NCI-H2171 (cell line): ENCODE data around the gene JAZF1.
A peak's percentile ranks its signal among the peaks of the same experiment; 100 is the strongest.
"Not testable (repeated sequence)": the region's sequence is repeated elsewhere in the genome, so short reads cannot be mapped to it uniquely, and the experiment has no call there.

Experiments
- DNase-seq: peaks from one replicate; lab custom pipeline; 2025; lab: John Stamatoyannopoulos, UW

Gene JAZF1

DNA sequence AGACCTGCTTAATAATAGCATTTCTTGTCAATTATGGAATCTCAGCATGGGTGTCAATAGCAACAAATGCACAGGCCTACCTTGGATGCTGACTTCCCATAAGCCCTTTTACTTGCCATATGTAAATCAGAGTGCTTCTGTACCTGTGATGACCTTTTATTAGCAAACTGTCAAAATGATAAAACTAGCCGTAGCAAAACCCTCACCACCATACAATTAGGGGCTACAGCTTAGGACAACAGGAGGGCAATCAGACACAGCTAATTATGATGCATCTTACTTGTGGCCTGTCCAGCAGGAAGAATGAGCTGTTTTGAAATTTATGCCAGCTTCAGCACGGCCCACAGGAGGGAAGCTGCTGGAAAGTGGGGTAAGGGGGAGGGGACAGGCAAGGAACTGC is 239.1 kb downstream of the JAZF1 start:
- no peak for DNase-seq

DNA sequence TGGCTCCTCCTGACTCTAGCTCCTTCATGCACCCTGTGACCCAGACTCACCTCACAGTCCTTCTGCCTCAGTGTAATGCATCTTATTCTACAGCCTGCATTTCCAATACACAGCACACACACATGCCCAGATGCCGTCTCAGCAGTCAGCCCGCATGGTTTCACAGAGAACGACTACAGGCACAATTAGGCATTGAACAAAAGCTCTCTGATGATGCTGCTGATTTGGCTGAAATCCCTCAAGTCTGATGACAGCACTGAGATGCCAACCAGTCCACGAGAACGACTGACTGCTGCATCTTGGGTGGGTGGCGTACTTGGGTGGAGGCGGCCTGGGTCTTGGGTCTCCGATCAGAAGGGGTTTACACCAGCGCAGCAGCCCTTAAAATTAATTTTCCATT is 240.3 kb downstream of the JAZF1 start:
- peak; percentile 28 for DNase-seq

DNA sequence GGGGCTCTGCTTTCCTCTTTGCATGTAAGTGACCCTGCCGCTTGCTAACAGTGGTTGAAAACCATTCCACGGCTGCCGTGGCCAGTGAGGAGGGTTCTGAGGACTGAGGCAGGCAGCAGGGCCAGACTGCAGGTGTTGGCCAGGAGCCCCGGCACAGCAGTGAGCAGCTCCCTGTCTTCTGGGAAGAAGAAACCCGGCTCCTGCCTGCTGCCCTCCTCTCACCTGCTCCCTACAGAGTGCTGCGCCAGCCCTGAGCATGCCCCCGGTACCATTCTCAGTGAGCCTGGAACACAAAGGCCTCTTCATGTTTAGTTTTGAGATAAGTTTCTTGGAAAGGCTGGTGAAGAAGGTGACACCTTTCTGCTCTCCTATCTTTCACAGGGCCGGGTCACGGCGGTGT is 240.7 kb downstream of the JAZF1 start:
- no peak for DNase-seq

- DNase-seq: no peak
These were observed 243.9 kb downstream of the JAZF1 start for GRCh38 chr7:27936768-27937102.

- DNase-seq: no peak
These were observed 244.4 kb downstream of the JAZF1 start for GRCh38 chr7:27936047-27936767.

GRCh38 chr7:27933671-27934565 is 246.7 kb downstream of the JAZF1 start:
- DNase-seq: peak; percentile 89

DNA sequence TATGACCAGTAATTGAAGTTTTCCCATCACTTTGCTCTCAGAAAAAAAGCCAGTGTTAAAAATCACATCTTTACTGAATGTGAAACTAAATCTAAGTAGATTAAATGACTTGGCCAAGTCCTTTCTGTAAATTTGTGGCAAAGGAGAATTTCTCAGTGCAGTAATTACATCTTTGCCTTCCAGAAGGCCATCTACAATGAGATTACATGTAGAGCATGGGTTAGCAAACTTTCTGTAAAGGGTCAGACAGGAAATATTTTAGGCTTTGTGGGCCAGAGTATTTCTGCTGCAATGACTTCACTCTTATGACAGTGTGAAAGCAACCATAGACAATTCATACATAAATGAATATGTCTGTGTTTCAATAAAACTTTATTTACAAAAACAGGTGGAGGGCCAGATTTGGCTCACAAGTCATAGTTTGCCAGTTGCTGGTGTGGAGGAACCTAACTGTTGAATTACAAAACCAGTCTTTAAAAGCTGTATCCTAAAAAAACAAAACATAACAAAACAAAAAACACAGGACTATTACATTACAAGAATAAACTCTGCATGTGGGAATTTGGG is 249.6 kb downstream of the JAZF1 start:
- DNase-seq: no peak

- DNase-seq: no peak
These were observed 251.5 kb downstream of the JAZF1 start for GRCh38 chr7:27929127-27929526.

GRCh38 chr7:27928001-27928400 is 252.6 kb downstream of the JAZF1 start:
- no peak for DNase-seq

DNA sequence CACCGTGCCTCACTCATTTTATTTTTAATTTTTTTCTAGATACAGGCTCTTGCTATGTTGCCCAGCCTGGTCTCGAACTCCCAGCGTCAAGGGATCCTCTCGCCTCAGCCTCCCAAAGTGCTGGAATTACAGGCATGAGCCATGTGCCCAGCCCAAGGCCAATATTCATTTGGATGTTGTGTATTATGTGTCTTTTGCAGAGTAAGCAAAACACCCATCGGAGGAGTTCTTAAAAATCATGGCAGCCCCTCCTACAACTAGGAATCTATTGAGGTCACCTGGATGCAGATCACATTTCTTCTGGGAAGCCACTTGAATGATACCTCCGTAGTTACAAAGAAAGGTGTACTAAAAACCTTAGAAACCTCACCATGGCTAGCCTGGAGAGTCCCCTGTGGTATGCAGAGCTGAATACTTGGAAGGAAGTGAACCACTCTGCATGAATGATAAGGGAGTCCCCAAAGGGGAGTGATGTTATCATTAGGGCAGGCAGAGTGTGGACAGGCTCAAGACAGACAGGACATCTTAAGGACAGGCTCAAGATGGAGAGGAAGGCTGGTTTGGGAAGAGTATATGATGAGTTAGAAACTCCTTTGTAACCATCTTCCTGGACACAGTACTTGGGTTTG is 254.9 kb downstream of the JAZF1 start:
- DNase-seq: no peak

DNA sequence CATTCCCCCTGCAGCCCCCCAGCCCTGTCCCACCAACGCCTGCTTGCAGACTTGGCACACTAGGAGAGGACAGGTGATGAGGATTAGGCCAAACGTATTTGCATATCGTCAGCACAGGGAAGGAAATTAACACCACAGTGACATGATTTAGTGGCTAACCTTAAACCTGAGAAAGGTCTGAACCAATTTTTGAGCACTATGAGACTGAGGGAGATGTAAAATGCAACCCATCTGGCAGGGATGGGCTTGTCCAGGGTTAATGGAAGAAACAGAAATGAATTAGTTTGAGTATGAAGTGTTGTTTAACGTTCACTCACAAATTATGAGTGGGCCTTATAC is 257.0 kb downstream of the JAZF1 start:
- DNase-seq: no peak

GRCh38 chr7:27922907-27923641 is 257.5 kb downstream of the JAZF1 start:
- peak; percentile 41 for DNase-seq

GRCh38 chr7:27922389-27922788 is 258.2 kb downstream of the JAZF1 start:
- not testable (repeated sequence) for DNase-seq

- DNase-seq: peak; percentile 79
These were observed 259.3 kb downstream of the JAZF1 start for GRCh38 chr7:27921081-27921836.

- no peak for DNase-seq
These were observed 260.2 kb downstream of the JAZF1 start for GRCh38 chr7:27920281-27920946.

DNA sequence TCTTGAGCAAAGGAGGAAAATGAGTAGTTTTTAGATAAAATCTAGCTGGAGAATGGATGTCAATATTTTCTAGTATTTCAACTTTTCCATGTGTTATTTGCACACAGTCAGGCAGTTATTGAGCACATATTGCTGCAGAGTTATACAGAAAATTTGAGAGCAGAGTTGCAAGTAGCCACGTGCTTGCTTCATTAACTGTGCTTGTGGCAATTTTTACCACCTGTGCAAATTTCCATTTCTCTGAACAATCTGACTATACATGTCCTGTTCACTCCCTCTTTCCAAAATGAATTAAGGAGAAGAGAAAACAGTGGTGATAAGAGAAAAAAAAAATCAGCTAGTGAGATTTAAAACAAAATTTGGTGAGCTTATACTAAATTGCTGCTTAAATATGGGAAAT is 262.1 kb downstream of the JAZF1 start:
- DNase-seq: no peak

DNA sequence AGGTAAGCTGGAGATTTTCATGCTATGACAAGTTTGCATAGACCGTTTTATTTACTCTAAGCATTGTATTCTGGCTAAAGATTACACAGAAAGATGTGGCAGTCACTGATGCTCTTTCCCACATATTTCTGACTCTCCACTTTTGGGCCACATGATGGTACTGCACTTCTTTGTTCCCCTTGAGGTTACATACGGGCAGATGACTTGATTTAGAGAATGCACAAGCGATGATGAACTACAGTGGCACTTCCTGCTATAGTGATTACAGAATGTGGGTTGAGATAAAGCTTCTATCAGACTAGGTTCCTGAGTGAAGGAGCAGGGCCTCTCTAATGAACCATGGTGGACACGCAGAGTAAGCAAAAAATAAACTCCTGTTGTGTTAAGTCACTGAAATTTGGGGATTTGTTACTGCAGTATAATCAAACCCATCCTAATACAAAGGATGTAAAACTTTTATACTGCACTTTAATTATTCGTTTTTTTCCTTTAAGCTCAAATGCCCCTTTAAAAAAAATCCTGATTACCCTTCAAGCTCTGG is 262.8 kb downstream of the JAZF1 start:
- no peak for DNase-seq

- peak; percentile 27 for DNase-seq
These were observed 263.5 kb downstream of the JAZF1 start for GRCh38 chr7:27917119-27917518.

DNA sequence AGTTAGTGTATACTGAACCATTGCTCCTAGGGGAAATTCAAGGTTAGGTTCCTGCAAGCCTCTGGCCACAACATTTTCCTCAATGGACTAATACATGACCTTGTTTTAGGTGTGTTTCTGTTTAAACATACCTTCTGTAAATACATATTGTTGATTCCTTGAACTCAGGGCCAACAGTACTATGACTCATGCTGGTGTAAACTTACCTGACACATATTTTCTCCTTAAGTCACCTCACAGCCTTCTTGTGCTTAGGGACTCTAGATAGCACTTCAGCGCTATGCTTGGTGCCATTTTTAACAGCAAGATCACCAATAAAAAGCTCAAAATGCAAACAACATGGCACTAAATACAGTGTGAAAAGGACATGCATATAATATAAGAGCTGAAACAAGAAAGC is 264.2 kb downstream of the JAZF1 start:
- no peak for DNase-seq

- no peak for DNase-seq
These were observed 266.2 kb downstream of the JAZF1 start for GRCh38 chr7:27914409-27914808.
